CD4-positive, alpha-beta T cell treated with Interleukin-2 at 100 ng/mL for 4 hours (primary cell): Measurements from ENCODE around the gene GLDN.
A peak's percentile ranks its signal among the peaks of the same experiment; 100 is the strongest.

Source experiments
- DNase-seq: peaks from one replicate; pipeline ENCODE4 v3.0.0-alpha.2; 2020; ENCODE audit warnings: low spot score

GLDN gene

DNA sequence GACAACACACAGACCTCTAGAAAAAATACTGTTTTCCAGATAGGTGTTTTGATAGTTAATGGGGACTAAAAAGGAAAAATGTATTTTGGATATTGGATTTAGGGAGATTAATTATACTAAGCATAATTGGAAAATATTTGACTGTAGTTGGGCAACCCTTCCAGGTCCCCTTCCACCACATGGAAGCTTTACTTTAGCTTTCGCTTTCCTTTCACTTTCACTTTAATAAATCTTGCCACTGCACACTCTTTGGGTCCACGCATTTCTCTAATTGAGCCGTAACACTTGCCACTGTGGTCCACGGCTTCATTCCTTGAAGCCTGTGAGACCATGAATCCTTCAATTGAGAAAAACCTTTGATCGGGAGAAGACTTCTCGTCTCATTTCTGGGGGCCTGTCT, 15.5 kb downstream of the GLDN start:
- no peak for DNase-seq

DNA sequence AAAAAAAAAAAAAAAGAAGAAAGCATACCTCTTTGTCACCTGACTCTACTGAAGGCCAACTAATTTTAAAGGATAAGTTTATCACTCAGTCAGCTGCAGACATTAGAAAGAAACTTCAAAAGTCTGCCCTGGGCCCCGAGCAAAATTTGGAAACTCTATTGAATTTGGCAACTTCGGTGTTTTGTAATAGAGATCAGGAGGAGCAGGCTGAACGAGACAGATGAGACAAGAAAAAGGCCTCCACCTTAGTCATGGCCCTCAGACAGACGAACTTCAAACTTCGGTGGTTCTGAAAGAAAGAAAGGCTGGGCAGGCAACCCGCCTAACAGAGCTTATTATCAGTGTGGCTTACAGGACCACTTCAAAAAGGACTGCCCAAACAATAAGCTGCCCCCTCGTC, 18.5 kb downstream of the GLDN start:
- no peak for DNase-seq

GRCh38 chr15:51363383-51363782, 21.9 kb downstream of the GLDN start:
- DNase-seq, result no peak

- no peak for DNase-seq
Measured at GRCh38 chr15:51365417-51365816, 24.0 kb downstream of the GLDN start.

DNA sequence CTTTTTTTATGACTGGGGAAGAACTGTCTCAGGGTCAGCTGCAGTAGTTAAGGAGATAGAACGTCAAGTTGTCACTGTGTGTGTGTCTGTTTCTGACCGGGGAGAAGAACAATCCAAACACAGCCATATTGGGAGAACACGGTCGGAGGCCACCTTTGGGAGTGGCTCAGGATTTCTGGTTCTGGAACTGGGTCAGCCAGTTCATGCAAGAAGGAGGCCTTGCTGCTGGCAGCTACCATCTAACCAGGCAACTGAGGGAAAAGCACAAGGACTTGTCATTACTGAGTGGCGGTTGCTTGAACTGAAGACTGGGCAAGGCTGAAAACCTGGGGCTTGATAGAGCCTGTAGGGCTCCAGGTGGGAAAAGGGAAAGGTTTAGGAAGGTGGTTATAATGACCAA, 24.6 kb downstream of the GLDN start:
- DNase-seq, result no peak

DNA sequence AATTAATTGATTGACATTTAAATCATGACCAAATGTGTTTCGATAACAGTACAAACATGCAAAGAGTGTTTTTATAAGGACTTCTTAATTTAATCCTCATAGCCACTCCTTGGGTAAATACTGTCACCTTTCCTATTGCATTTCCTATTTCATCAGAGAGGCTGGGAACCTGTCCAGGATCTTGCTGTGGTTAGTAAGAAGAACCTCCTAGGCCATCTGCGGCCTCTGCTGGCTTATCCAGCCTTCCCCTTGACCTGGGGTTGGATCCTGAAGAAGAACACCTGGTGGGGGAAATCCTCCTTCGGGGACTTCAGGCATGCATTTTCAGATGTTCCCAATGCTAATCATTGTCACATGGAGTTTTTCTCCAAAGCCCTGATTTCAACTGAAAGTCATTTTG, 25.5 kb downstream of the GLDN start:
- no peak for DNase-seq

DNA sequence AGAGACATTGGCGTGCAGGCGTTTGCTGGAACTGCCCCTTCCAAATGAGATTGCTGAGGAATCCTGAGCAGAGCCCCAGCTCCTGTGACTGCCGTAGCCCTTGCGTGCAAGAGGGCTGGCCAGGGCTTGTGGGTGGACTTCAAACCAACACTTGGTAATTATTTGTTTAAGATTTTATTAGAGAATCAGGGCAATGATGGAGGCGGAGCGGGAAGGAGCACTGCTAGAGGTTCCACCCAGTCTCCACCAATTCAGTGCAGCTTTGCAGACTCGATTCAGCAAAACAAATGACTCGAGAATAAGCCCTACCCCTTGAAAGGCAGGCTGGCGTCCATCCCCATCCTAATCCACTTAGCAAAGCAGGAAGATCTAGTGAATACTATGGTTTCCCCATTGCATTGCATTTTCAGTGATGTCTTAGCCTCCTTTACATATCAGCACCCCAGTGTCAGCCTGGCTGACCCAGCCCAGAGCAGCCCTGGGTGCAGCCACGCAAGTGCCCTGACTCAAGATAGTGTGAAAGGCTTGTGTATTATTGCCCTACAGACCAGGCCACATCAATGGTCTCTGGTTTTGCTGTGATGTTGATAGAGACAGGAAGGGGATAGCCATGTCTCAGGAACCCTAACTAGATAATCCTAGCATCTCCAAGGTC, 26.0 kb downstream of the GLDN start:
- no peak for DNase-seq

DNA sequence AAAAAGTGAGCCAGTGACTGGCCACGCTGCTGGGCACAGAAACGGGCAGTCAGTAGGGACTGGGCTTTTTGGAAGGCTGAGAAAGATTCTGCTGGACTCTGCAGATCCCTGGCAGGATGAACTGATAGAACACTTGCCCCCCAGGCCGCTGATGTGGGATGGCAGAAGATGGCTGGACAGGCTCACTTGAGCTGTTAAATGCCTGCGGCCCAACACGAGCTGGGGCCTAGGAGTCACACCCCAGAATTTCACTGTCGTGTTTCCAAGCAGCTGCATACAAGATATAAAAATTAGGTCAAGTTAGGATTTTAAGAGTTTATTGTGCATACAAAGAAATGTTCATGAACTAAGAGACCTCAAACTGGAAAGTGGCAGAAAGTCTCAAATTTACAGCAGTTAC, 26.9 kb downstream of the GLDN start:
- DNase-seq, result no peak

DNA sequence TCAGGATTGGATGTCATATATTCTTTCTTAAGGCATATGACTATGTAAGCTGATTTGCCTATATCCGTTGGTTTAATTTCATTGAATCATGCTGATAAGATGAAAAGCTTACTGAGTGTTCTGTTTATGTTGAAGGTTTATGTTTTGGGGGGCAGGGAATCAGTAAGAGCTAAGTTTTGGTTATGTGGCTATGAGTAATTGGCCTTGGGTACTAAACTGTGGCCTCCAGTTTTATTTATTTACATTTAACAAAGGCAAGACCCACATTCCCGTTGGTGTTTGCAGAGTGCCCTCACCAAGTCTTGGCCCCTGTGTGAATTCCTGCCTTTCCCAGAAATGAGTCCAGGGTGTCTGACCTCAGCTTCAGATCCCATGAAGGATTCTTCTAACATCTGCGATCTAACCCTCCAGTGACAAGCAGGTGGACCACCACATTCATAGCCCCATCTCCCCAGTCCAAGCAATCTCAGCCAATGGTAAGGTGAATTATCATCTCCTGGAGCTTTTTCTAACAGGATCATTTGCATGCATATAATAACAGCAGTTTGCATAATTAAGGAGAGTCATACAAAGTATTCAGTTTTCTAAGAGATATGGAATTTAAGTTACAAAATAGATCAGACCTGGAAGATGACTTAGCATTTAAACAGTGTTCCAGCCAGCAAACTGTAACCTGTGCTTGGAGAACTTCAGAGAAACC, 27.4 kb downstream of the GLDN start:
- no peak for DNase-seq

DNA sequence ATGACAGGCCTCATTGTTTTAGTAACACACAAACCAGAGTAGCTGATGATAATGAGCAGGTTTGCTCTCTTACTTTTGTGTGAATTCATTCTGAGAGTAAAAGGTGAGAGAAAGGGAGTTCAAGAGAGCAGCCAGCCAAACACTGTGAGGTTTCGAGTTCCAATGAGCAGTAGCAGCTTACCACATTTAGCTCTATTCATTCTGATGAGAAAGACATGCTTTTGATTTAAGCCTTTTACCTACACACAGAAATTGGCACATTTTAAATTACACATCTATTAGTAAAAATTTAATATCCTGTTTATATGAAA, 28.0 kb downstream of the GLDN start:
- DNase-seq, result no peak

- DNase-seq, result no peak
Measured at GRCh38 chr15:51371266-51371665, 29.8 kb downstream of the GLDN start.

DNA sequence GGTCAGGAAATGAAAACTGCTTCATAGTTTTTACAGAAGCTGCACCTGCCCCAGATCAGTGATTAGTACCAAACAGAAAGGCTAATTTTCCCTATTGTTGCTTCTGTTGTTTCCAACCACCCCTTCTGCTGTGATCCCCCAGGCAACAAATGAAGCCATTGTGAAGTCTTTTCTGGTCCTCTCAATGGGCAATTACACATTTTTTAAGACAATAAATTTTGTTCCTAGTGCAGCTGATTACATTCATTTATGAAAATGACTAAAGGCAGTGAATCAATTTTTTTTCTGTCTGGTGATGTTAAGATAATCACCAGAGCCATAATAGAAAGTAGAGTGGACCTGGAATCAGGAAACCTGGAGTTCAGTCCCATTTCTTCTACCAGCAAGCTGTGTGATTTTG, 32.7 kb downstream of the GLDN start:
- no peak for DNase-seq

DNA sequence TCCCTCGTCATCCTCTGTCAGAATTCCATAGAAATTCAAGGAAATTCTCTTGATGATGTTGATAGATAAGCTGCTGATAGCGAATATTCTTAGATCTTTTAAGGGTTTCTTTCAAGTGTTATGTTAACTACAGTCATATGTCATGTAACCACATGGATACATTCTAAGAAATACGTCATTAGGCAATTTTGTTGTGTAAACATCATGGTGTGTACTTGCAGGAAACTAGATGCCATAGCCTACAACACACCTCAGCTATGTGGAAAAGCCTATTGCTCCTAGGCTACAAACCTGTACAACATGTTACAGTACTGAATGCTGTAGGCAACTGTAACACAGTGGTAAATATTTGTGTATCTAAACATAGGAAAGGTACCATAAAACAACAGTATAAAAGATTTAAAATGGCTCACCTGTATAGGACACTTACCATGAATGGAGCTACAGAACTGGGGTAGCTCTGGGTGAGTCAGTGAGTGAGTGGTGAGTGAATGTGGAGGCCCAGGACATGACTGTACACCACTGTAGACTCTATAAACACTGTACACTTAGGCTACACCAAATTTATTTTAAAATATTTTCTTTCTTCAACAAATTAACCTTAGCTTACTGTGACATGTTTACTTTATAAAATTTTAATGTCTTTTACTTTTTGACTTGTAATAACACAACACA, 34.6 kb downstream of the GLDN start:
- no peak for DNase-seq

GRCh38 chr15:51377038-51377786, 35.8 kb downstream of the GLDN start:
- DNase-seq, result no peak

GRCh38 chr15:51378406-51378805, 37.0 kb downstream of the GLDN start:
- DNase-seq, result no peak

DNA sequence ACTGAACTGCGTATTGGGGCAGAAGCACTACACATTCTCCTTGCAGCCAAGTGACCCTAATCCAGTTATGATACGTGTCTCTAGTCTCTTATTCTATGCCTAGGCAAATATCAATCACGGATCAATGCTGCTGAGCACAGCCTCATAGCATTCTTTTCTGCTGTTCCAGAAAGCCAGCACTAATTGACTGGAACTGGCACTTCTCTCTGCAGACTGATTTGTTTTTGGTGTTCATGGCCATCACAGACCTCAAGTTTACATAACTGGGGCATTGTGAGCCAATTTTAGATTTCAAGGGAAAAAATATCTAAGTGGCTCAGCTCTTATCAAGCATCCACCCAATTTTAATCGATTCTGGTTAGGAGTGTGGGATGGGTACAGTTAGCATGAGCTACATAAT, 37.9 kb downstream of the GLDN start:
- no peak for DNase-seq

GRCh38 chr15:51380999-51381806, 39.7 kb downstream of the GLDN start:
- DNase-seq, result peak; percentile 12

DNA sequence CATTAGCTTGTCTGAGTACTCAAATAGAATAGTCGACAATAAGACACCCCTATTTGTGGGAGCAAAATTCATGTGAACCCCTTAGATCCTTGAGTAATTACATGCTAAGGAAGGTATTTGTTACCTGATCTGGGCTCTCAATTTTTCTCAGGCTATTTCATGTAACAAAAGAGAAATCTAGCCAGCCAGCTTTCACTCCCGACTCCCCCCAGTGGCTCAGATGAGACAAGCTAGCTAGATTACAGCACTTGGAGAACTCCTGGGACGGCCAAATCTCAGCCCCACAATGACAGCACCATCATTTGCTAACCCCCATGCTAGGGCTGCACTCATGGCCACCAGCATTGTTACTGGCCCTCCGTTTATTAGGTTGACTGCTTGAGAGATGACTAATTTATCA, 41.3 kb downstream of the GLDN start:
- no peak for DNase-seq

GRCh38 chr15:51386029-51386428, 44.6 kb downstream of the GLDN start:
- DNase-seq, result no peak

DNA sequence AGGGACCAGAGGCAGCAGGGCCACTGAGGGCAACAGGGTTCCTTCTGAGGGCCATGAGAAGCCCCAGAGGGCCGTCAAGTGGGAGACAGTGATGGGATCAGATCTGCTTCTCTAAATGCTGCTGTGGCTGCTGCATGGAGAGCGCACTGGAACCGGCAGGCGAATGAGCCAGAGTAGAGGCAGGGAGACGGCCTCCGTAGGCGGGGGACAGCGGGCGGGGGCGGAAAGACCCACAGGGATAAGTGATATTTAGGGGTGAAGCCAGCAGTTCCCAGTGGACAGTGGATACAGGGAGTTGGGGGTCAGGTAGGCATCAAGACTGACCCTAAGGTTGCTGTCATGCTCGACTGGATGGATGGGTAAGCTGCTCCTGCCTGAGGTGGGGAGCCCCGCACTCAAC, 45.0 kb downstream of the GLDN start:
- DNase-seq, result no peak

DNA sequence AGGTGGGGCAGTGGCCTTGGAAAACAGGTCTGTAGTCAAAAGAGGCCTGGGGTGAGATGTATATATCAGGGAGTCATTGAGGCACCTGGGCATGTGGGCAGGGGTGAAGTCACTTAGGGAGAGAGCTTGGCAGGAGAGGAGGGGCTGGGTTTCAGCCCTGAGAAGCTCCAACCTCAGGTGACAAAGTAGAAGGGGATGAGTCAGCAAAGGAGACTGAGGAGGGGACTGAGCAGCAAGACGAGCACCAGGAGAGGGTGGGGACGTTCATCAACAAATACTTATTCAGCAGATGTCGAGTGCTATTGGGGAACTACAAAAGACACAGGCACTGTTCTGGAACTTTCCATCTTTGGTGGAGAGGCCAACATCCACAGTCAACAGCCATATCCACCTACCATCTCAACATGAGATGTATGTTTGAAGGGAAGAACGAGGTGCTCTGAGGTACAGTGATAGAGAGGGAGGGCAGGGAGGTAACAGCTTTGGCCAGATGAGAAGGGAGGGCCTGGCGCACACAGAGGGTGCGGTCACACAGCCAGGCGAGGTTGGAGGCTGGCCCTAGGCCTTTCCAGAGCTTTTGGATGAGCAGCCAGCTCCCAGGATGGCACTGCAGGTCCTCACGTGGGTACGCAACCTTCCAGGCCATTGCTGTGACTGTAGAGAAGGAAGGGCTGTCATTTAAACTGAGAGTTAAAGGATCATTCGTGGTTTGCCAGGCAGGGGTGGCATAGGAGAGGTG, 45.7 kb downstream of the GLDN start:
- no peak for DNase-seq

GRCh38 chr15:51387699-51388041, 46.2 kb downstream of the GLDN start:
- no peak for DNase-seq
